ENCODE data around the gene WFIKKN2. TPM values are rescaled to one million over a fixed set of nuclear protein-coding genes. Genes with fewer than 3 reads are reported as not detected.

Gene WFIKKN2
- total and polyA plus RNA-seq, 2 experiments from 2014 or later = not detected

DNA sequence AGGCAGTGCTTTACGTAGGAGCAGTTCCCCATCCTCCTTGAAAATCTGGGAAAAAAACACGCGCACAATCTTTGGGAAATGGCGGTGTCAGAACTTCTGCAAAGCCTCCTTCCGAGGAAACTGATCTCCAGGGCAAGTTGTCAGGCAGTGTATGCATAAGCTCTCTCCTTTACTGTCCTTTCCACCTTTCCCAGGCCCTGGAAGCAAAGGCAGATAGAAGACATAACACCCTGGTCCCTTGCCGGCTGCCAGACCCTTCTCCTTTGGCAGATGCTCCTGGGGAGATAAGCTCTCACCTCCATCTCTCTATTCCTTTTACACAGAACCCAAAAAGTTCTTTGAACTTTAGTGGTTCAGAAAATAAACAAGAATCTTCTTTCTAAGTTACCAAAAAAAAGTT lies 18.4 kb downstream of the WFIKKN2 start:
- Mint-ChIP-seq H3K27ac (no peak overlapping the region), H3K9me3 (no peaks in the 10 kb centered on the region), H3K4me3 (no peak overlapping the region), H3K4me1 (peaks cover 9% of the 10 kb centered on the region; the same call in 2 of the 3 replicates), H3K36me3 (ENCODE audit: low read depth) (no peaks in the 10 kb centered on the region), H3K27me3 (ENCODE audit: insufficient read depth, low read depth, poor library complexity) (peaks cover 7% of the 10 kb centered on the region)
- Histone ChIP-seq H3K79me2 (replicated peaks; ENCODE audit: insufficient read depth) (no peaks in the 10 kb centered on the region), H3F3A (replicated peaks; ENCODE audit: low read depth) (no peaks in the 10 kb centered on the region), H2AFZ (0 out of 2 replicates have a peak overlapping the region, but pooled peaks have one; percentile 0), H3K27ac (ENCODE audit: low read depth) (no peak overlapping the region), H3K4me1 (ENCODE audit: insufficient read depth) (no peaks in the 10 kb centered on the region), H4K20me1 (replicated peaks; ENCODE audit: insufficient read depth) (no peaks in the 10 kb centered on the region), H3K36me3 (ENCODE audit: insufficient read depth) (no peaks in the 10 kb centered on the region), H3K4me3 (no peak overlapping the region), H3K27me3 (ENCODE audit: insufficient read depth) (no peaks in the 10 kb centered on the region), H3K4me2 (no peak overlapping the region), H3K9me2 (ENCODE audit: insufficient read depth) (no peaks in the 10 kb centered on the region)
- no peak for DNase-seq (ENCODE audit: low spot score)
- TF ChIP-seq POLR2AphosphoS5 (IDR thresholded peaks at IDR 0.05; ENCODE audit: low read depth) = no peak
- no peak for TF ChIP-seq JUNB (IDR thresholded peaks at IDR 0.05; ENCODE audit: unreplicated experiment)
- no peak for TF ChIP-seq REST (IDR thresholded peaks at IDR 0.05; ENCODE audit: unreplicated experiment)
- no peak for TF ChIP-seq STAT1 (IDR thresholded peaks at IDR 0.05; ENCODE audit: unreplicated experiment)
- no peak for TF ChIP-seq ZNF462 (CRISPR knock-in tag; IDR thresholded peaks at IDR 0.05)
- TF ChIP-seq, protein P1, sequence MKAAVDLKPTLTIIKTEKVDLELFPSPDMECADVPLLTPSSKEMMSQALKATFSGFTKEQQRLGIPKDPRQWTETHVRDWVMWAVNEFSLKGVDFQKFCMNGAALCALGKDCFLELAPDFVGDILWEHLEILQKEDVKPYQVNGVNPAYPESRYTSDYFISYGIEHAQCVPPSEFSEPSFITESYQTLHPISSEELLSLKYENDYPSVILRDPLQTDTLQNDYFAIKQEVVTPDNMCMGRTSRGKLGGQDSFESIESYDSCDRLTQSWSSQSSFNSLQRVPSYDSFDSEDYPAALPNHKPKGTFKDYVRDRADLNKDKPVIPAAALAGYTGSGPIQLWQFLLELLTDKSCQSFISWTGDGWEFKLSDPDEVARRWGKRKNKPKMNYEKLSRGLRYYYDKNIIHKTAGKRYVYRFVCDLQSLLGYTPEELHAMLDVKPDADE (IDR thresholded peaks at IDR 0.05) = no peak
- no peak for TF ChIP-seq ZNF114 (CRISPR knock-in tag; IDR thresholded peaks at IDR 0.05)
- TF ChIP-seq ZNF331 (CRISPR knock-in tag; IDR thresholded peaks at IDR 0.05; ENCODE audit: low read depth) = no peak
- TF ChIP-seq EZH2phosphoT487 (IDR thresholded peaks at IDR 0.05; ENCODE audit: unreplicated experiment) = no peak
- TF ChIP-seq, protein P2, sequence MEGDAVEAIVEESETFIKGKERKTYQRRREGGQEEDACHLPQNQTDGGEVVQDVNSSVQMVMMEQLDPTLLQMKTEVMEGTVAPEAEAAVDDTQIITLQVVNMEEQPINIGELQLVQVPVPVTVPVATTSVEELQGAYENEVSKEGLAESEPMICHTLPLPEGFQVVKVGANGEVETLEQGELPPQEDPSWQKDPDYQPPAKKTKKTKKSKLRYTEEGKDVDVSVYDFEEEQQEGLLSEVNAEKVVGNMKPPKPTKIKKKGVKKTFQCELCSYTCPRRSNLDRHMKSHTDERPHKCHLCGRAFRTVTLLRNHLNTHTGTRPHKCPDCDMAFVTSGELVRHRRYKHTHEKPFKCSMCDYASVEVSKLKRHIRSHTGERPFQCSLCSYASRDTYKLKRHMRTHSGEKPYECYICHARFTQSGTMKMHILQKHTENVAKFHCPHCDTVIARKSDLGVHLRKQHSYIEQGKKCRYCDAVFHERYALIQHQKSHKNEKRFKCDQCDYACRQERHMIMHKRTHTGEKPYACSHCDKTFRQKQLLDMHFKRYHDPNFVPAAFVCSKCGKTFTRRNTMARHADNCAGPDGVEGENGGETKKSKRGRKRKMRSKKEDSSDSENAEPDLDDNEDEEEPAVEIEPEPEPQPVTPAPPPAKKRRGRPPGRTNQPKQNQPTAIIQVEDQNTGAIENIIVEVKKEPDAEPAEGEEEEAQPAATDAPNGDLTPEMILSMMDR (conservative IDR thresholded peaks at IDR 0.05; ENCODE audit: low read depth in 2 of 2) = no peak
- no peak for TF ChIP-seq CREB1 (CRISPR knock-in tag; IDR thresholded peaks at IDR 0.05; ENCODE audit: low read depth)
- no peak for ATAC-seq

All from GM23338 (cell line).